Activated T-cell treated with anti-CD3 and anti-CD28 coated beads, Interleukin-2, amount 50 U/mL, for 48 hours (primary cell): Measurements from ENCODE around the gene DDA1.

ENCODE experiments used
- DNase-seq, 2 experiments: peaks; one replicate each; pipeline ENCODE4 v3.0.0-alpha.2; 2020

DDA1 gene

DNA sequence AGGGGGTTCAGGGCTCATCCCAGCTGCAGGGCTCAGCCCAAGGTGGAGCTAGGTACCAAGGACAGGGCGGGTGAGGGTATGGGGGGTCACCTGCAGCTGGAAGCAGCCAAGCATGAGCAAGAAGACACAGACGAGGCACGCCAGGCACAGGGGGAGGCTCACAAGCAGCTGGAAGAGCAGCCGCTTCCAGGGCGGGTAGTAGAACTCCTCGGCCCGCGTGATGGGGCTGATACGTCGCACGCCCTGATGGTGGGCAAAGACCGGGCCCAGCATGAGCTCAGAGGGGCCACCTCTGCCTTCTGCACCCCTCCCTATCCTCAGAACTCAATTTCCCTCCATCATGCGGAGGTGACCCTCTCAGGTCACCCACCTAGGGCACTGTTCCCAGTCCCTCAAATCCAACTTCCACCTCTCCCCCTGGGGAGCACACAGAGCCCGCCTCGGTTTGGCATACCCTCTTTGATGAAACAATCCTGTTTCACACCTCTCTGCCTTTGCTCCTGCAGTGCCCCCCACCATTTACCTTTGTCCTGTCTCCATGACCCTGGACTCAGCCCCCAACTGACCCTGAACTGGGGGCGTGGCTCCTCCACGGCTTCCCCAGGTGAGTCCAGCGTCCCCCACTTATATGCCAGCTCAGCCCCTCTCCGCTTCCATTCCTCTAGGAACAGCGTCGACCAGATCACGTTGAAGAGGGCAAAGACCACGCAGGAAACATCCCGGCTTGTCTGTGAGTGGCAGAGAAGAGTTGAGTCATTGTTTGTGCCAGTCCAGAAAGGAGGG lies 21.1 kb downstream of the DDA1 start:
- DNase-seq: no peak

GRCh38 chr19:17331045-17331558 lies 21.7 kb downstream of the DDA1 start:
- no peak for DNase-seq

- no peak for DNase-seq
Observed at GRCh38 chr19:17332360-17332676, 23.0 kb downstream of the DDA1 start.

DNA sequence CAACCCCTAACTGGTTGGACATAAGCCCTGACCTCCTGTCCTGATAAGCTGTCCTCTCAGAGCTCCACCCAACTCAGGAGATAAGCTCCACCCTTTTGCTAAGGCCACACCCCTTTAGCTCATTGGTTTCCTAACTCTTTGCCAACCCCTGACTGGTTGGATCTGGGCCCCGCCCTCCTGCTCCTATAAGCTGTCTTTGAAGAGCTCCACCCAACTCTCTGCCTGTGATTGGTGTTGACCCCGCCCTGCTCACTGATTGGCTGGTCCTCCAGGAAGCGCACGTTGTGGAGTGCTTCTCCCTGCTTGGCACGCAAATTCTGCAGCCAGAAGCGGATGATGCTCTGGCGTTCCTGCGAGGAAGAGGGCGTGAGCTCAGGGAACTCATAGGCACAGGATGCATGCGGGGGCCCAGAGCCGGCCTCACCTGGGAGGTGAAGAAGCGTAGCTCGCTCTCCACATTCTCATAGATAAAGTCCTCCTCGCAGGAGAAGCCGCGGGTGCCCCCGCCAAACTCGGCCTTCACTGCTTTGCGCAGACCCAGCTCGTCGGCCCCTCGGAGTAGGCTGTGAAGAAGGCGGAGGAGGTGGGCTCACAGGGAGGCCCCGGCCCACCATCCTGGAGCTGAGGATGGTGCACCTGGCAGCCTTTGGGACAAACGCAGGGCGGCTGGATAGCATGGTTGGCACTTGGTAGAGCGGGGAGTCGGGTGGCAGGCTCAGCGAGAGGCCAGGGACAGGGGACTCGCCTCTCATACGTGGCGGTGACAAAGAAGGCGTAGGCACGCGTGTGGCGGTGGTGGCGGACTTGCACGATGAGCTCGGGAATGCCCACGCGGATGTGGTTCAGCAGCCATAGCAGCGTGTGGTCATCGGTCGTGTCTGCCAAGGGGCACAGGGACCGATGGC lies 23.6 kb downstream of the DDA1 start:
- DNase-seq: peak; percentile 69 to 74

GRCh38 chr19:17333611-17334413 lies 24.4 kb downstream of the DDA1 start:
- DNase-seq: peak; percentile 85 to 86

- peak; percentile 99 for DNase-seq
Observed at GRCh38 chr19:17334414-17335409, 25.3 kb downstream of the DDA1 start, which contains the start of gene ANO8. ANO8 (minus strand) TSS chr19:17334855; CDS start chr19:17334670, 185 bp downstream.

GRCh38 chr19:17335575-17335974 lies 26.2 kb downstream of the DDA1 start:
- DNase-seq: no peak

DNA sequence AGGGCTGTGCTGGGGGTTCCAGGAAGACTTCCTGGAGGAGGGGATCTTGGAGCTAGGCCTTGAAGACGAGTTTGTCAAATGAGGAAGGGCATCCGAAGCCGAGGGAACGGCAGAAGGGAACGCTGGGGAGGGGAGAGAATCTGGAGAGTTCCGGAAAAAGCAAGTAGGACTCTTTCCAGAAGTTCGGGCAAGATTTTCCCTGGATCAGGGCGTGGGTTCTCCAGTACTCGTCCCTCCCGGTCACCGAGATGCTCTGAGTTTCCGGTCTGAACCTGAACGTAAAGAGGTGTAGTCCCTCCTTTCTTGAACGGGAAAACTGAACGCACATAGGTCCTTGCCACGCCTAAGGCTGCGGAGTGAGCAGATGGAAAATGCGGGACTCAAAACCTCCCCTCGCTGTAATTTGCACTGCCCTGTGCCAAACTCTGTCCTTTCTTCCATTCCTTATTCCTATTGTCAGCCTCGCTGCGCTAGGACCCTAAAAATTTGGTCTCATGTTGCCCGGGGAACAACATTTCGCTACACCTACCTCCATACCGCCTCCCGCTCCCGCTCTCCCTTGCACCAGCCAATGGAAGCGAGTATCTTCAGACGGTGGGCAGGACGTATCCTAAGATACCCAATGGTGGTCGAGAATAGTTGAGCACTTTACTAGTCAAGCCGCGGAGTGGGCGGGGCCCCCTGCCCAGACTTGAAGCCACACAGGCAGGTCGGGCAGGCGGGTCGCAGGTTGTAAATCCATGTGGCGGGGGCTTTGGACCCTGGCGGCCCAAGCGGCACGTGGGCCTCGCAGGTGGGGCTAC lies 27.7 kb downstream of the DDA1 start, which contains the start of gene GTPBP3:
GTPBP3 (plus strand) TSS at position 682 of the 803 bp plus-strand sequence; CDS start at position 741, 59 bp downstream.
- DNase-seq: peak; percentile 97

DNA sequence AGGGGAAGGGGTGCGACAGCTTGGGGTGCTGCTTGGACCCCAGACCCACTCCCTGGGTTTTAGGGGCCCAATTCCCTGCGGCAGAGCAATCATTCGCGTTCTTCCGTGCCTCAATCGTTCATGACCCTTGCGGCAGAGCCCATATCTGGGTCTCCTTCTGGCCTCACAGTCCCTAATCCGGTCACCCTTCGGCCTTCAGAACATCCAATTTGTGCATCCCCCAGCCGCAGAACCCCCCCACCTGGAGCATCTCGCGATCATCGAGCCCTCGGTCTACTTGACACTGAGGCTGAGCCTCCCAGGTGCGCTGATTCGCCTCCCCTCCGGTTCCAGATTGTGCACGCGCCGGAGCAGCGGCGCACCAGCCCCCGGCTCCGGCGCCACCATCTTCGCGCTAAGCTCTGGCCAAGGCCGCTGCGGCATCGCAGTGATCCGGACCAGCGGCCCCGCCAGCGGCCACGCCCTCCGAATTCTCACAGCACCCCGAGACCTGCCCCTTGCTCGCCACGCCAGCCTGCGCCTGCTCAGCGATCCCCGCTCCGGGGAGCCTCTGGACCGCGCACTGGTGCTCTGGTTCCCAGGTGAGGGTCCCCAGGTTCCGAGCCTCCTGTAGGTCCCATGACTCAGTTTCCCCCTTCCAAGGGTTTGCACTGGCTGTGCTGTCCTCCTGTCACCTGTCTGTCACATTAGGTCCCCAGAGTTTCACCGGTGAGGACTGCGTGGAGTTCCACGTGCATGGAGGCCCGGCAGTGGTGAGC lies 28.5 kb downstream of the DDA1 start:
- DNase-seq: peak in 1 of 2 experiments; percentile 67

- DNase-seq: no peak
Observed at GRCh38 chr19:17338433-17339078, 29.2 kb downstream of the DDA1 start.

GRCh38 chr19:17339088-17339741 lies 29.9 kb downstream of the DDA1 start:
- peak; percentile 78 to 79 for DNase-seq

- peak in 1 of 2 experiments; percentile 54 for DNase-seq
Observed at GRCh38 chr19:17340302-17340870, 31.0 kb downstream of the DDA1 start.

DNA sequence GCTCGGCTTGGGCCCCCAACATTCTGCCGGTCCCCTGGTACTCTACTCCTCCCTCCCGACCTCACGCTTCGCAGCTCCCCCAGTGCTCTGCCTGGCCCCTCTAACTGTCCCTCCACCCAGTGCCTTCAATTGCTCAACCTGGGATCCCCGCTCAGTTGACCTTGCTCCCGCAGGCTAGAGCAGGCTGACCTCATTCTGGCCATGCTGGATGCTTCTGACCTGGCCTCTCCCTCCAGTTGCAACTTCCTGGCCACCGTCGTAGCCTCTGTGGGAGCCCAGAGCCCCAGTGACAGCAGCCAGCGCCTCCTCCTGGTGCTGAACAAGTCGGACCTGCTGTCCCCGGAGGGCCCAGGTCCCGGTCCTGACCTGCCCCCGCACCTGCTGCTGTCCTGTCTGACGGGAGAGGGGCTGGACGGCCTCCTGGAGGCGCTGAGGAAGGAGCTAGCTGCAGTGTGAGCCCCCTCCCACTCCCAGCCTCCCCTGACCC lies 31.6 kb downstream of the DDA1 start:
- DNase-seq: no peak

DNA sequence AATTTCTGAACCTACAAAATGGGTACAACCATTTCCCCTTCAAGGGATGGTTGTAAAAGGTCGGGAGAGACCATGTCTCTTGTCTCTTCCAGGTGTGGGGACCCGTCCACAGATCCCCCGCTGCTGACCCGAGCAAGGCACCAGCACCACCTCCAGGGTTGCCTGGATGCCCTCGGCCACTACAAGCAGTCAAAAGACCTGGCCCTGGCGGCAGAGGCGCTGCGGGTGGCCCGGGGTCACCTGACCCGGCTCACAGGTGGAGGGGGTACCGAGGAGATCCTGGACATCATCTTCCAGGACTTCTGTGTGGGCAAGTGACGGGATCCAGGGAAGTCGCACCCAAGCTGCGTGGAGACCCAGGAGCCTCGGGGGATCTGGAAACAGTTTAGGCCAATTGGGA lies 32.0 kb downstream of the DDA1 start:
- no peak for DNase-seq

DNA sequence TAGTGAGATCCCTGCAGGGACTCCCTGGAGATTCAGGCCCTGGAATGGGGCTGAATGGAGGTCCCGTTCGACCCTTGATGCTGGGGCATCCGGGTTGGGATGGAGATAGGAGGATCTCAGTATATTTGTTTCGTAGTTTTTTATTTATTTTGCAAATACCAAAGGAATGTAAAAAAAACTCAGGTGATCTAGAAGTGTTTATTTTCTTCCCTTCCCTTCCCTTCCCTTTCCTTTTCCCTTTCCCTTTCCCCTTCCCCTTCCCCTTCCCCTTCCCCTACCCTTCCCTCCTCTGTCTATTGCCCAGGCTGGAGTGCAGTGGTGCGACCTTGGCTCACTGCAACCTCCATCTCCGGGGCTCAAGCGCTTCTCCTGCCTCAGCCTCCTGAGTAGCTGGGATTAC lies 32.5 kb downstream of the DDA1 start:
- DNase-seq: no peak

DNA sequence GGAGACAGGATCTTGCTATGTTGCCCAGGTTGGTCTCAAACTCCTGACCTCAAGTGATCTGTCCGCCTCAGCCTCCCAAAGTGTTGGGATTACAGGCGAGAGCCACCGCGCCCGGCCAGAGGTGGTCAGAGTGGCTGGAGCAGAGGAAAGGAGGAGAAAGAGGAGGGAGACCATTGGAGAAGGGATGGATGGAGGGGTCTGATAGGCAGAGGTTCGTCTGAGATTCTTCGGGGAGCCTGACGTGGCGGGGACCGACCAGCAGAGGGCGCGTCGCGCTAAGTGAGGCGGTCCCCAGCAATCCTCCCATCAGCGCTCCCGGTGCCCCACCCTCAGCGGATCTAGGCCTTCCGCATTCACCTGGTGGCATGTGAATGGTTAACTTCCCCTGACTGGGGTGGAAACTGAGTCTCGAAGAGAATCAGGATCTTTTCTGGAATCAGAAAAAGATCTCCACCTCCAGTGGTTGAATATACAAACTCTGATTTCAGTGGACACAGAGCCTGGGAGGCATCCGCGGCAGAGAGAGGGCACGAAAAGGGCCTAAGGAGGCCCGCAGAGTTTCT lies 36.8 kb downstream of the DDA1 start:
- peak; percentile 89 to 91 for DNase-seq

- no peak for DNase-seq
Observed at GRCh38 chr19:17347361-17347760, 38.0 kb downstream of the DDA1 start.

GRCh38 chr19:17347877-17348276 lies 38.5 kb downstream of the DDA1 start:
- no peak for DNase-seq
